ENCODE data around the gene NCOA6.
"Not testable (repeated sequence)": the region's sequence is repeated elsewhere in the genome, so short reads cannot be mapped to it uniquely, and the experiment has no call there.

DNA sequence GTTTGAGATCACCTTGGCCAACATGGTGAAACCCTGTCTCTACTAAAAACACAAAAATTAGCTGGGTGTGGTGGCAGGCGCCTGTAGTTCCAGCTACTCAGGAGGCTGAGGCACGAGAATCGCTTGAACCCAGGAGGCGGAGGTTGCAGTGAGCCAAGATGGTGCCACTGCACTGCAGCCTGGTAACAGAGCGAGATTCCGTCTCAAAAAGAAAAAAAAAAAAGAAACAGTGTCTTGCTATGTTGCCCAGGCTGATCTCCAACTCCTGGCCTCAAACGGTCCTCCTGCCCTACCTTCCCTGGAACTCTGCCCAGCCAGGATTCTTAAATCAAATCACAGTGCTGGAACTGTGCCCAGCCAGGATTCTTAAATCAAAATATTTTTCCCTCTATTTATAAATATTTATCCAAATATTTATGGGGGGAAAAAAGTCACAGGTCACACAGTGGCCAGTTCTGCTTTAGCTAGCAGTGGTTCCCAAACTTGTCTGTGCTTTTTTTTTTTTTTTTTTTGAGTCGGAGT lies 17.4 kb downstream of the NCOA6 start:
- TF ChIP-seq SPI1 (IDR thresholded peaks at IDR 0.05; ENCODE audit: borderline replicate concordance, low read depth); GABPA (IDR thresholded peaks at IDR 0.05; ENCODE audit: low read depth); POLR2AphosphoS5 (IDR thresholded peaks at IDR 0.05; ENCODE audit: low read depth): not testable (repeated sequence)
- TF ChIP-seq, protein P1, sequence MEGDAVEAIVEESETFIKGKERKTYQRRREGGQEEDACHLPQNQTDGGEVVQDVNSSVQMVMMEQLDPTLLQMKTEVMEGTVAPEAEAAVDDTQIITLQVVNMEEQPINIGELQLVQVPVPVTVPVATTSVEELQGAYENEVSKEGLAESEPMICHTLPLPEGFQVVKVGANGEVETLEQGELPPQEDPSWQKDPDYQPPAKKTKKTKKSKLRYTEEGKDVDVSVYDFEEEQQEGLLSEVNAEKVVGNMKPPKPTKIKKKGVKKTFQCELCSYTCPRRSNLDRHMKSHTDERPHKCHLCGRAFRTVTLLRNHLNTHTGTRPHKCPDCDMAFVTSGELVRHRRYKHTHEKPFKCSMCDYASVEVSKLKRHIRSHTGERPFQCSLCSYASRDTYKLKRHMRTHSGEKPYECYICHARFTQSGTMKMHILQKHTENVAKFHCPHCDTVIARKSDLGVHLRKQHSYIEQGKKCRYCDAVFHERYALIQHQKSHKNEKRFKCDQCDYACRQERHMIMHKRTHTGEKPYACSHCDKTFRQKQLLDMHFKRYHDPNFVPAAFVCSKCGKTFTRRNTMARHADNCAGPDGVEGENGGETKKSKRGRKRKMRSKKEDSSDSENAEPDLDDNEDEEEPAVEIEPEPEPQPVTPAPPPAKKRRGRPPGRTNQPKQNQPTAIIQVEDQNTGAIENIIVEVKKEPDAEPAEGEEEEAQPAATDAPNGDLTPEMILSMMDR (IDR thresholded peaks at IDR 0.05; ENCODE audit: insufficient read depth, low read length): not testable (repeated sequence)

All from HL-60 (cell line).